Pulmonary artery endothelial cell (primary cell): Measurements from ENCODE around the gene CNDP2. TPM values are rescaled to one million over a fixed set of nuclear protein-coding genes. Genes with fewer than 3 reads are reported as not detected.

Experiments used
- DNase-seq: peaks from one replicate; pipeline ENCODE4 v3.0.0-alpha.2; 2011; ENCODE audit warnings: low read depth, low spot score
- total RNA-seq: library from RNA; depleted of rRNA; stranded (reverse); fragments of >200 nt; gene quantifications from 2 replicates; pipeline ENCODE4 v1.2.3, GENCODE V29; 2014

The CNDP2 gene
- total RNA-seq, result 100 and 129 TPM in 2 replicates

GRCh38 chr18:74495581-74496507 lies at the start of gene CNDP2:
CNDP2 (plus strand) TSS chr18:74496363; CDS start chr18:74499974, 3,611 bp downstream.
- peak; percentile 92 for DNase-seq

GRCh38 chr18:74446631-74447403 lies 49.3 kb upstream of the CNDP2 start:
- no peak for DNase-seq

DNA sequence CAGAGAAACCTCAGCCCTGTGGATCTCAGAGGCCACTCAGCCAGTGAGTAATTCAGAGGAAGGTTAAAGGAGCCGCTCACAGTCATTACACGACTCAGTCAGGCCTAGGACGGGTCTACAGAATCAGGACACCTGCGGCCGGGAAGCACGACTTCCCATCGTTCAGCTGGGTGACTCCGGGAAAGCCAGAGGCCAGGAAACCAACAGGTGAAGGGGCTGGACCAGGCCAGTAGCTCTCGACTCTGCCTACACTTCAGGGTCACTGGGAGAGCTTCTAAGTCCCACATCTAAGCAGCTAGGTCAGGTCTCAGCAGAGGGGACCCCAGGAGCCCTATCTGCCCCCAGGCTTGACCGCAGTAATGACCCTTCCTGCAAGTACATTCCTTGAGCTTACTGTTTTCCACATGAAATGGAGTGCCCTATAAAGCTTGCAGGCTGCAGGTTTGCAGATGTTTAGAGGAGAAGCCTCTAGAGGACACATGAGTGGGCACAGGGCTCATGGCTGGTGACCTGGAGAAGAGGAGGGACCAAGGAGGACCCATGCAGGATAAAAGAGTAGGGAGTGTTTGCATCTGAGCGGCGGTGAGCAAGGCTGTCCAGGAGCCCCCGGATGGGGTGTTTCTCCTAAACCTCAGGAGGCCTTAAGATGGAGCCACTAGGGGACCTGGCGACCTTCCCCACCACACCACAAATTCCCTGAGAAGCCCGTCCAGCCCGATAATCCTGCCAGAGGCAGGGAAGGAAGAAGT lies 48.6 kb upstream of the CNDP2 start:
- no peak for DNase-seq

- DNase-seq, result no peak
These were observed 45.5 kb upstream of the CNDP2 start for GRCh38 chr18:74450626-74451025.

GRCh38 chr18:74451148-74451547 lies 45.0 kb upstream of the CNDP2 start:
- DNase-seq, result no peak

GRCh38 chr18:74453016-74453566 lies 43.1 kb upstream of the CNDP2 start:
- no peak for DNase-seq

GRCh38 chr18:74453642-74454198 lies 42.4 kb upstream of the CNDP2 start:
- no peak for DNase-seq

DNA sequence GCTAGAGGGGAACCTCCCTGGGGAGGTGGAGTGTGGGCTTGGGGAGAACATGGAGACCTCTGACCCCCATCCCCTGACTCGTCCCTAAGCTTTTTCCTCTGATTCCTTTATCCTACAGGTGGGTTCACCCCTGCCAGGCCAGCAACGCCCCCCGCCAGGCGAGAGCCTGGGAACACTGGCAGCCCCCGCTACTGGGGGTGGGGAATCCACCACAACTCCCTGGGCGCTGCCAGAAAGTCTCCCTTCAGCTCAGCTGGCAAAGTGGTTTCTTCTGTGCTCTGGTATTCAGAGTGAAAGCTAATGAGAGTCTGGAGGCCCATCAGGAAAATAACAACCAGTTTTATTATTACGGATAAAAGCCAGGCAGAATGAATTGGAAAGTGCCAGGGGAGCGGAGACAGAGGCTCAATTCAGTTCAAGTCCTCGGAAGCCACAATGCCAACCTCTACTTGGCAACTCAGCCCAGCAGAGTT lies 41.8 kb upstream of the CNDP2 start:
- DNase-seq, result no peak

- no peak for DNase-seq
These were observed 40.8 kb upstream of the CNDP2 start for GRCh38 chr18:74455386-74455785.

DNA sequence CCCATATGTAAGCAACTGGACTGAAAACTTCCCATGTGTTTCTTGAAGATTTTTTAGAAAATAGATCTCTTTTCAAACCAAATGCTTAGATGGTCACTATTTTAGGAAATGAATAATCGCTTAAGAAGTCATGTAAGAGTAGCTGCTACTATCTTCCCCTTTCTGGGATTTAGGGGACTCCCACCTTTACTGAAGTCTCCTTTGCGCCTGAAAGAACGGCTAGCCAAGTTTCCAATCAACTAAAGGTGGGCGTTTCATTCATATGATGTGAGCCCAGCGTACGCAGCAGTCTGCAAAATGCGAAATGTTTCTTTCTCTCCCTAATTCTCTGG lies 40.2 kb upstream of the CNDP2 start:
- DNase-seq, result no peak

DNA sequence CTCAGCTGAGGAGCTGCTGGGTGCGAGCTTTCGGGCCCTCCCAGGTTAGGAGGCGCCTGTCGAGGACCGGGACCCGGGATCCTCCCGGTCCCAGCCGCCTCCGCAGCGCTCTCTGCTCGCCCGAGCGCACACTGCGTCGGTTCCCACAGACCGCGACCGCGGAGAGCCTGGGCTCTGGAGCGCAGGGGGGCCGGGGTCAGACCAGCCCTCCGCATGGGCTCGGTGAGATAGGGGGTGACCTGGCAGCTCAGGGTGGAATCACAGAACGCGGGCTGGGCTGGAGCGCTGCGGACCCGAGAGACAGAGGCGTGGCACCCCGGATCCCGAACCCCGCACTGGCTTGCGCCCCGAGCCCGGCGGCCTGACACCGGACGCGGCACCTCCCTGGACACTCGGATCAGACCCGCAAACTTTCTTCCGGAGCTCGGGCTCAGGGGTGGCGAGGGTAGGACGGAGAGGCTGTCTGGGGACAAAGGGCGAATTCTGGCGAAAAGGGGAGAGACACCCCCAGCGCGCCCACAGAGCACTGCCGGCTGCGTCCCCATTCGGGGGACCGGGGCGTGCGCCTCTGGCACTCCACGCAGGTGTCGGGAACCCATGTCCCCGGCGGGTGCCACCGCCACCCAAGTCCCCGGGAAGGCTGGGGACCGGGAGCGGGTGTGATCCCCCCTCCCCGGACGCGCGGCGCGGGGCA lies 39.7 kb upstream of the CNDP2 start:
- DNase-seq, result no peak

DNA sequence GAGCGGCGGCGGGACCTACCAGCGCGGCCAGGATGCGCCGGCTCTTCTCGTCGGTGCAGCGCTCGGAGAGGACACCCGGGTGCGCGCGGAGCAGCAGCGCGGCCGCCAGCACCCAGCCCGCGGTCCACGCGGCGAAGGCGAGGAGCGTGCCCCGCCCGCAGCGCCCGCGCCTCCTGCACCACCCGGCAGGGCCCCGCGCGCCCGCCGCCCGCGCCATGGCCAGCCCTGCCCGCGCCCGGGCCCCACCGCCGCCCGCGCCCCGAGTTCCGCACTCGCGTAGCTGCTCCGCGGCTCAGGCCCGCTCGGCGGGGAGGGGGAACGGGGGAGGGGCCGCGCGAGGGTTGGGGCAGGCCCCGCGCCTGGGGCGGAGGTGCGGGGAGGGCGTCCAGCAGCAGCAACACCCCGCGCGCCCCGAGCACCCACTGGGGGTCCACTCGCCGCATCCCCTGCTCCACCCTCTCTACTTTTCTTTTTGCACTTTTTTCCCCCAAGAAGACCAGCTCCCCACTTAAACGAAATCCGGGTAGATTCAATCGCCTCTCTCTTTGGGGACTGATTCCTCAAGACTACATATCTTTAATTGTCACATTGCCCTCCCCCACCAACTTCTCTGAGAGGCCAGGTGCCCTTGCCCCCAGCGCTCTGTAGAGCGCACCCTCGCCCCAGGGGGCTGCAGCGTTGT lies 39.0 kb upstream of the CNDP2 start, which contains the start of gene DIPK1C:
TSS of gene DIPK1C (minus strand) at position 266 of the 682 bp plus-strand sequence. CDS start at position 217, 49 bp downstream.
- DNase-seq, result no peak

GRCh38 chr18:74457725-74458421 lies 38.3 kb upstream of the CNDP2 start:
- no peak for DNase-seq

GRCh38 chr18:74459889-74460288 lies 36.3 kb upstream of the CNDP2 start:
- DNase-seq, result no peak

DNA sequence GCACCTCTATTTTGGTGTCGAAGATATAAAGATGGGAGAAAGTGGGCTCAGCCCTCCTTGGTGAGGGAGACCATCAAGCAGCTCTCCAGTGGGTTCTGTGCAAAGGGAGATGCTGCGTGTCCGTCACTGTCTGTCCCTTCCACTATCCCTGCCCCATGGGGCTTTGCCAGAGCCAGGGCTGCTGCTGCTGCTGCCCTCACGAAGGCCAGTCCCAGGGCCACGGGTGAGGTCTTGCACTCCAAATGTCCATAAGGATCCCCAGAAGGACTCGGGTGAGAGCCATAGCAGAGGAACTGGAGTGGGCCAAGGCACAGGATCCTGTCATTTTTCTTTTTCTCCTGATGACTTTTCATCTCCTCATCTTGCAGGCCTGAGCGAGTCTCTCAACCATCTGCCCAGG lies 35.3 kb upstream of the CNDP2 start:
- no peak for DNase-seq

DNA sequence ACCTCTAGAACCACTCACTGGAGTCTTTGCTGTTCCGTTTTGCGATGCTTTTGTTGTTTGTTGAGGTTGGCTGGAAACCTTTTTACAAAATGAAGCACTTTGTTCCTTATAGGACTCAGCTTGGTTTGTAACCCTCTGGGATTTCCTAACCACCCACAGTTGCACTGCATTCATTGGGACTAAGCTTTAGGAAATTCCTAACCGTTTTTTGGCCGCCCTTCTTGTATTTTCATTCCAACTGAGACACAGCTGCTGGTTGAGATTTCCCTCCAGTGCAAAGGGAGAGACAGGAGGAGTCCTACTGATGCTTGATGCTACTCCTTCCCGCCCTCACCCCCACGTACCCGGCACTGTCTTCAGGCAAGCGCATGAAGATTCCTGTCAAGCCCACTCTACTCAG lies 32.9 kb upstream of the CNDP2 start:
- DNase-seq, result no peak

- no peak for DNase-seq
These were observed 32.2 kb upstream of the CNDP2 start for GRCh38 chr18:74463983-74464382.

DNA sequence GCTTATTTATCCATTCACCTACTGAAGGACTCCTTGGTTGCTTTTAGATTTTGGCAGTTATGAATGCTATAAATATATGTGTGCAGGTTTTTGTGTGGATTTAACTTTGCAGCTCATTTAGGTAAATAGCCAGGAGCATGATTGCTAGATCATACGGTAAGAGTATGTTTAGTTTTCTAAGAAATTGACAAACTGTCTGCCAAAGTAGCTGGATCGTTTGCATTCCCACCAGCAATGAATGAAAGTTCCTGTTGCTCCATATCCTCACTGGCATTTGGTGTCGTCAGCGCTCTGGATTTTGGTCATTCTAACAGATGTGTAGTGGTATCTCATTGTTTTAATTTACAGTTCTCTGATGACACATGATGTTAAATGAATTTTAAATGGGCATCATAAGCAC lies 30.4 kb upstream of the CNDP2 start:
- DNase-seq, result no peak

DNA sequence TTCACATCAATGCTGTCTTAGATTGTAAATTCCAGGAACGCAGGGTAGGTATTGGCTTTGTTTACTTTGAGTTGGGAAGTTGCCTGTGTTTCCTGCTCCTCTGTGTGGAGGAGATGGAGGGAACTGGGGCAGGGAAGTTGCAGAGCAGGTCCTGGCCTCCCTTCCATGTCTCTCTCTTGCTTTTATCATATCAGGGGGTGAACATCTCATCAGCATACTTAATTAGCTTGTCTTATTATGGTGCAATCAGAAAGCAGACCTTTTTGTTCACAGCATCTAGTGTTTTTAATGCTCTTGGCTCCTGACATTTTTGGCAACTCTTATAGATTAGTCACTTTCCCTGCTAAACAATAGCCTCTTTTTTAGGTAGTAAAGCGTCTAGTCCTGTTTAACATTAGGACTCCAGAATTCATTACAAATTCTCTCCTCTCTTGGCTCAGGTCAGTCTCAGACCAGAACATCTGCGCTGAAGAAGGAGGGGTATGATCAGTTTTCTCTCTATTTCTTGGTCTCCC lies 27.6 kb upstream of the CNDP2 start:
- DNase-seq, result peak; percentile 36
